NCI-H345 (cell line): ENCODE measurements around the gene ZGPAT.
"Not testable (repeated sequence)": the region's sequence is repeated elsewhere in the genome, so short reads cannot be mapped to it uniquely, and the experiment has no call there.

Source experiments
- DNase-seq: peaks from one replicate; lab custom pipeline; 2025; lab: John Stamatoyannopoulos, UW

ZGPAT gene, protein sequence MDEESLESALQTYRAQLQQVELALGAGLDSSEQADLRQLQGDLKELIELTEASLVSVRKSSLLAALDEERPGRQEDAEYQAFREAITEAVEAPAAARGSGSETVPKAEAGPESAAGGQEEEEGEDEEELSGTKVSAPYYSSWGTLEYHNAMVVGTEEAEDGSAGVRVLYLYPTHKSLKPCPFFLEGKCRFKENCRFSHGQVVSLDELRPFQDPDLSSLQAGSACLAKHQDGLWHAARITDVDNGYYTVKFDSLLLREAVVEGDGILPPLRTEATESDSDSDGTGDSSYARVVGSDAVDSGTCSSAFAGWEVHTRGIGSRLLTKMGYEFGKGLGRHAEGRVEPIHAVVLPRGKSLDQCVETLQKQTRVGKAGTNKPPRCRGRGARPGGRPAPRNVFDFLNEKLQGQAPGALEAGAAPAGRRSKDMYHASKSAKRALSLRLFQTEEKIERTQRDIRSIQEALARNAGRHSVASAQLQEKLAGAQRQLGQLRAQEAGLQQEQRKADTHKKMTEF

GRCh38 chr20:63707558-63708300 lies at the start of gene ZGPAT, which contains the start of gene ARFRP1:
TSS of gene ZGPAT (plus strand) at chr20:63708039. CDS start at chr20:63708581, 542 bp downstream.
TSS of gene ARFRP1 (minus strand) at chr20:63707976. CDS start at chr20:63707091, 885 bp downstream.
- peak; percentile 92 for DNase-seq

DNA sequence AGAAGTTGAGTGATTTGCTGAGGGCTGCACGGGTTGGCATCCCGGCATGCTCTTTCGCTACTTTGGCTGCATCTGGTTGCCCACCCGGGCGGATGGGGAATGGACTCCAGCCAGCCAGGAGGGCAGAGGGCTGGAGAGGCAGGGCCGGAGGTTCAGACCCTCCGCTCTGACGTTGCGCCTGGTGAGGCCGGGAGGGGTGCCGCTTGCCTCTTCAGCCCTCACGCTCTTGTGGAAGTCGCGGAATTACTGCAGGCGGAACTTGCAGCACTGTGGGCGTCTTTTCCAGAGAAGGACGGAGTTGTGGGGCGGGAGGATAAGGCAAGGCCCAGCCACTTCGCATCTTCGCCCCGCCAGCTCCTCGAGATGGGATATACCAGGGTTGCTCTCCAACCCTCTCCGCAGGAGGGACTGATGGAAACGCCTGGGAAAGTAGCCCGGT lies 49.1 kb upstream of the ZGPAT start:
- no peak for DNase-seq

GRCh38 chr20:63659370-63659769 lies 48.5 kb upstream of the ZGPAT start:
- DNase-seq = no peak

- not testable (repeated sequence) for DNase-seq
These were observed 47.7 kb upstream of the ZGPAT start for GRCh38 chr20:63660174-63660573.

DNA sequence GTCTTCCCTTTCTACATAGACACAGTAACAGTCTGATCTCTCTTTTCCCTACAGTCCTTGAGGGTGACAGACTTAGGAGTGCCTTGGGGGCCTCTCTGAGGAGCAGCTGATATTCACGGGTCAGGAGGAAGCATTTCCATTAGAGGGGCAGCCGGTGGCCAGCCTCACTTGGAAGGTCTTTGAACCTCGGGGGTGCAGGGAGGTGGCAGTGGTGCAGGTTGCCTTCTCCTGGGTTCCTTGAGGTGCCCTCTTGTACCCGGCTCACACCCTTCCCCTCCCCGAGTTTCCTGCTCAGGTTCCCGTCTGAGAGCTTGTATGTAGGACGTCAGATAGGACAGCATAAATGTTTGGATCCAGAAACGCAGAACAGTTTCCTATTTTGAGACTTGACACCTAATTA lies 47.2 kb upstream of the ZGPAT start:
- no peak for DNase-seq

- DNase-seq = no peak
These were observed 46.7 kb upstream of the ZGPAT start for GRCh38 chr20:63661108-63661507.

GRCh38 chr20:63661959-63662812 lies 45.7 kb upstream of the ZGPAT start:
- no peak for DNase-seq

- no peak for DNase-seq
These were observed 45.0 kb upstream of the ZGPAT start for GRCh38 chr20:63662813-63663189.

- DNase-seq = no peak
These were observed 44.3 kb upstream of the ZGPAT start for GRCh38 chr20:63663332-63664066.

- DNase-seq = no peak
These were observed 43.5 kb upstream of the ZGPAT start for GRCh38 chr20:63664143-63664851.

DNA sequence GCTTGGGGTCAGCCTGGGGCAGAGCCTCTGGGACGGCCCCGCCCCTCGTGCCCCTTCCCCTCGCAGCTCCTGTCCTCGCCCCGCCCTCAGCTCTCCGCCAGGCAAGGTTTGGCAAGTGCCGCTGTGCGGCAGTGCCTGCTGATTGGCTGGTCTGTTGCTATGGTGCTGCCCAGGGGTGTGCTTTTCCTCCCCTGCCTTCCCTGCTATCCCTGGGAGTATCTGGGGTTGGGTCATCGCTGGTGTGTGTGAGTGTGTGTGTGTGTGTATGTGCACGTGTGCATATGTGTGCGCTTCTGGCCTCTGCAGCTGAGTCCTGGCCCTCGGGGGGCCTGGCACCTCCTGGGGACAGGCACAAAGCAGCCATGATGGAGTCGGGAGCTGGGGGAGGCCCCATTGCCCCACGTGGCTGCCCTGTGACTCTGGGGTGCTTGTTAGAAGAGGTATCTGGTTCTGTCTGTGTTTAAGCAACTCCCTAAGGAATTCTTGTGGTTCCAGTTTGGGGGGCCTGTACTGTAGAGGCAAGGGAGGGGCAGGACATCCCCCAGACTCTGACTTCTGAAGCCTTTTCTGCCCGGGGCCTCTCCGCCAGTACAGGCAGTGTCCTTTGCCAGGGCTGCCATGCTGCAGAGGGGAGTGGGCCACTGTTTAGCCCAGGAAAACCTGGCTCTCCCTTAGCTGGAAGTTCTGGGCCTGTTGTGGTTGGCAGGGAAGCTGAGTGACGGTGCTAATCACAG lies 42.8 kb upstream of the ZGPAT start:
- no peak for DNase-seq

GRCh38 chr20:63665708-63666107 lies 42.1 kb upstream of the ZGPAT start:
- DNase-seq = no peak

DNA sequence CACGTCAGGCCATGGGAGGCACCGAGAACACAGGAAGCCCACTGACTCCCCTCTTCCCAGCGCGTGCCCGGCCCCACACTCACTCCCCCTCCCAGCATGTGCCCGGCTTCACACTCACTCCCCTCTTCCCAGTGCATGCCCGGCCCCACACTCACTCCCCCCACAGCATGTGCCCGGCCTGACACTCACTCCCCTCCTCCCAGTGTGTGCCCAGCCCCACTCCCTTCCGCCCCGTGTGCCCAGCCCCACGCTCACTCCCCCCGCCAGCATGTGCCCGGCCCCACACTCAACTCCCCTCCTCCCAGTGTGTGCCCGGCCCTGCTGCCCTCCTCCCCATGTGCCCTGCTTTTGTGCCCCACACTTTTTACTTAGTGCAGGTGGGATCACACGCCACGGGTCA lies 40.0 kb upstream of the ZGPAT start:
- DNase-seq = no peak

- no peak for DNase-seq
These were observed 39.5 kb upstream of the ZGPAT start for GRCh38 chr20:63668351-63668750.

DNA sequence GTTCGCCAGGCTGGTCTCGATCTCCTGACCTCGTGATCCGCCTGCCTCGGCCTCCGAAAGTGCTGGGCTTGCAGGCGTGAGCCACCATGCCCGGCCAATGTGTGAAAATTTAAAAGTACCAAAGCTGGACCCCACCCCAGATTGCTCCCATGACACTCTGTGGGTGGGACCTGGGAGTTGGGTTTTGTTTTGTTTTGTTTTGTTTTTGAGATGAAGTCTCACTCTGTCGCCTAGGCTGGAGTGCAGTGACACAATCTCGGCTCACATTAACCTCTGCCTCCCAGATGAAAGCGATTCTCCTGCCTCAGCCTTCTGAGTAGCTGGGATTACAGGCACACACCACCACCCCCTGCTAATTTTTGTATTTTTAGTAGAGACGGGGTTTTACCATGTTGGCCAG lies 36.1 kb upstream of the ZGPAT start:
- DNase-seq = not testable (repeated sequence)

DNA sequence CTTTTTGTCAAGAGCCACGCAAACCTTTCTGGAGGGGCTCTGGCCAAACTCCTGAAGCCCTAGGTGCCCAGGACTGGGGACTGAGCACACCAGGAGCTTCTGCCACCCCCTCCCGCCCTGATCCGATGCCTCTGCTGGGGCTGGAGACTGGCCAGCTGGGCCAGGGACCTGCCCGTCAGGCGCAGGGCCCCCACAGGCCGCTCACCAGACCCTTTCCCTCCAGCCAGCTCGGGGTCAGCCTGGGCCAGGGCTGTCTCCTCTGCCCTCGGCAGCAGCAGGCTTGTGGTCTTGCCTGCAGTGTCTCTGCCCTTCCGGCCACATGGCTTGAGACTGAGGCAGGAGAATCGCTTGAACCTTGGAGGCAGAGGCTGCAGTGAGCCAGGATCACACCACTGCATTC lies 35.2 kb upstream of the ZGPAT start:
- no peak for DNase-seq

GRCh38 chr20:63673951-63674350 lies 33.9 kb upstream of the ZGPAT start:
- DNase-seq = no peak

GRCh38 chr20:63675681-63676368 lies 32.0 kb upstream of the ZGPAT start:
- no peak for DNase-seq

DNA sequence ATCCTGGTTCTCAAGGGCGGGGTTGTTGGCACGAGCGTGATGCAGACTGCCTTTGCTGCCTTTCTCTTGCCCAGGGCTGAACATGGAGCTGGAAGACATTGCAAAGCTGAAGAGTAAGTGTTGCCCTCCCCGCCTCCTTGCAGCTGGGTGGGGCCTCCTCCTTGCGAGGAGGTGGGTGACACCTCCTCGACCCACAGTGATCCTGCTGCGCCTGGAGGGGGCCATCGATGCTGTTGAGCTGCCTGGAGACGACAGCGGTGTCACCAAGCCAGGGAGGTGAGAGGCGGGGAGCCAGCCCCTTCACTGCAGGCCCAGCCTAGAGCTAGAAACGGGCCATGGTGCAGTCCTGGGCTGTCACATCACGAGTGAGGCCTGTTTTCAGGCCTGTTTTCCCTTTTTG lies 29.8 kb upstream of the ZGPAT start:
- DNase-seq = no peak
